Kidney (tissue), 14 donors: Measurements from ENCODE around the gene C1QTNF6. TPM values are rescaled to one million over a fixed set of nuclear protein-coding genes. Genes with fewer than 3 reads are reported as not detected.

ENCODE experiments used
- DNase-seq, 5 donors: peaks; one replicate each; pipeline ENCODE4 v3.0.0-alpha.2; 2013 to 2020
- FAIRE-seq: peaks from 2 replicates; lab custom pipeline; 2012; peaks lifted over from hg19 to GRCh38; lab: Jason Lieb, UNC
- H3K27ac ChIP-seq, 2 donors: one replicate each; pipeline ENCODE4 v1.7.0; 2013; ENCODE audit warnings: low read depth in 2 of 2, low read length in 2 of 2, inconsistent platforms in 1 of 2
- H3K27me3 ChIP-seq: one replicate; pipeline ENCODE4 v1.7.1; 2013; ENCODE audit warnings: low read length, inconsistent platforms; ENCODE audit not compliant: control insufficient read depth, insufficient read depth
- H3K36me3 ChIP-seq, 3 donors: one replicate each; pipeline versions ENCODE4 v1.7.0 to v1.7.1; 2013; ENCODE audit warnings: low read length in 3 of 3, control low read depth in 1 of 3, inconsistent platforms in 1 of 3; ENCODE audit not compliant: insufficient read depth in 3 of 3, control insufficient read depth in 2 of 3
- H3K4me1 ChIP-seq, 3 donors: one replicate each; pipeline versions ENCODE4 v1.7.0 to v1.7.1; 2013; ENCODE audit warnings: low read length in 3 of 3, inconsistent platforms in 1 of 3, low read depth in 1 of 3; ENCODE audit not compliant: control insufficient read depth in 2 of 3, insufficient read depth in 2 of 3
- H3K4me3 ChIP-seq, 3 donors: one replicate each; pipeline versions ENCODE4 v1.7.0 to v1.8.1; 2013; ENCODE audit warnings: low read length in 3 of 3, control low read depth in 1 of 3, inconsistent platforms in 1 of 3
- H3K9ac ChIP-seq, 3 donors: one replicate each; pipeline versions ENCODE4 v1.7.0 to v1.7.1; 2013; ENCODE audit warnings: low read length in 3 of 3, control low read depth in 1 of 3, inconsistent platforms in 1 of 3
- H3K9me3 ChIP-seq, 3 donors: one replicate each; pipeline versions ENCODE4 v1.7.0 to v1.7.1; 2013; ENCODE audit warnings: low read length in 3 of 3, control low read depth in 1 of 3, inconsistent platforms in 1 of 3; ENCODE audit not compliant: control insufficient read depth in 2 of 3, insufficient read depth in 1 of 3
- CTCF ChIP-seq: IDR thresholded peaks from 3 replicates; pipeline ENCODE4 v1.5.1; 2012; ENCODE audit warnings: mild to moderate bottlenecking, moderate library complexity, borderline replicate concordance; ENCODE audit not compliant: insufficient read depth; ENCODE audit errors: extremely low read depth
- intact Hi-C: fragments of 100-400 bp; cut with DNase I; formaldehyde crosslinking; loops from one replicate; pipeline ENCODE4 v1.11.1; 2022
- polyA plus RNA-seq: library from polyadenylated mRNA; stranded (reverse); fragments of 350-450 nt; fragmentation: Illumina TruSeq; extraction: RNeasy Lipid Tissue Mini Kit (QIAGEN cat#74804); gene quantifications from one replicate; pipeline ENCODE4 v1.2.3, GENCODE V29; 2014; ENCODE audit warnings: low read depth, low replicate concordance; ENCODE audit not compliant: insufficient read depth
- total RNA-seq: library from RNA; stranded (reverse); fragmentation: NEBNext Ultra II Directional; extraction: Animal tissue kit (Norgen Biotek cat#: 25700); gene quantifications from one replicate; pipeline ENCODE4 v1.2.1, GENCODE V29; 2021
- donor health status: control.
- donor health status: control.
- donor health status: control.
- donor health status: control.
- donor health status: control.
- donor health status: DM: yes; HTN: yes; CAD: no.
- donor health status: Normal renal cell carcinoma (clear cell type).

Gene C1QTNF6
- total and polyA plus RNA-seq, 2 donors from 2014 or later: 3.2 to 8.0 TPM

- H3K9me3 ChIP-seq: no peaks in the 10 kb centered on the region
- no peak overlapping the region for H3K9ac ChIP-seq
- FAIRE-seq (no peak), DNase-seq (peak in 1 of 5 donors; percentile 59)
- intact Hi-C loops: no loop called here
- no peak overlapping the region for H3K4me3 ChIP-seq
- no peaks in the 10 kb centered on the region for H3K27me3 ChIP-seq
- TF ChIP-seq CTCF: no peak
- no peak overlapping the region for H3K27ac ChIP-seq
- no peaks in the 10 kb centered on the region for H3K4me1 ChIP-seq
- no peaks in the 10 kb centered on the region for H3K36me3 ChIP-seq
Measured at GRCh38 chr22:37213941-37214730, 26.1 kb upstream of the C1QTNF6 start.

- no peaks in the 10 kb centered on the region for H3K4me1 ChIP-seq
Measured at GRCh38 chr22:37213218-37213855, 25.3 kb upstream of the C1QTNF6 start.

GRCh38 chr22:37212174-37212906 is 24.3 kb upstream of the C1QTNF6 start, which contains the start of gene SSTR3:
Gene SSTR3 (minus strand): TSS chr22:37212477. CDS start chr22:37207803, 4,674 bp downstream.
- DNase-seq (peak; percentile 69 to 87 (median 84)), FAIRE-seq (no peak)
- Histone ChIP-seq H3K27me3 (no peaks in the 10 kb centered on the region), H3K36me3 (no peaks in the 10 kb centered on the region), H3K4me1 (no peaks in the 10 kb centered on the region), H3K27ac (no peak within 1 kb of the TSS), H3K4me3 (no peak within 1 kb of the TSS), H3K9ac (no peak within 1 kb of the TSS), H3K9me3 (no peaks in the 10 kb centered on the region)
- TF ChIP-seq CTCF: no peak
- intact Hi-C loops: no loop called here

More at GRCh38 chr22:37213218-37213855, 25.3 kb upstream of the C1QTNF6 start:
- no peak for TF ChIP-seq CTCF
- H3K27ac ChIP-seq: no peak overlapping the region
- no peak overlapping the region for H3K9ac ChIP-seq
- FAIRE-seq: no peak
- no peaks in the 10 kb centered on the region for H3K36me3 ChIP-seq
- no peak overlapping the region for H3K4me3 ChIP-seq
- no peaks in the 10 kb centered on the region for H3K27me3 ChIP-seq
- DNase-seq: peak in 1 of 5 donors; percentile 56
- no peaks in the 10 kb centered on the region for H3K9me3 ChIP-seq
- intact Hi-C loops: no loop called here
